ENCODE data around the gene UGT2A3. TPM values are rescaled to one million over a fixed set of nuclear protein-coding genes. Genes with fewer than 3 reads are reported as not detected.
A peak's percentile ranks its signal among the peaks of the same experiment; 100 is the strongest.

The UGT2A3 gene
- total RNA-seq, 1 donor from 2014 or later, result not detected

GRCh38 chr4:68905598-68905938 lies 46.0 kb downstream of the UGT2A3 start:
- intact Hi-C loops (cut with DNase I), result no loop called here
- no peak for TF ChIP-seq CTCF (IDR thresholded peaks at IDR 0.05)
- H3K36me3 ChIP-seq, result no peaks in the 10 kb centered on the region
- peaks cover 10% of the 10 kb centered on the region for H3K4me1 ChIP-seq
- no peaks in the 10 kb centered on the region for H3K27me3 ChIP-seq (ENCODE audit: low read depth)
- H3K4me3 ChIP-seq, result peak overlapping the region; percentile 22
- ATAC-seq, result peak; percentile 11 to 33
- H3K9me3 ChIP-seq, result no peaks in the 10 kb centered on the region
- H3K27ac ChIP-seq, result peak overlapping the region; percentile 49
- DNase-seq, result no peak

- Histone ChIP-seq H3K4me1 (peaks cover 10% of the 10 kb centered on the region), H3K36me3 (no peaks in the 10 kb centered on the region), H3K27ac (no peak overlapping the region), H3K4me3 (peak overlapping the region; percentile 24), H3K9me3 (no peaks in the 10 kb centered on the region), H3K27me3 (ENCODE audit: low read depth) (no peaks in the 10 kb centered on the region)
- DNase-seq (no peak), ATAC-seq (peak; percentile 43 to 51)
- no peak for TF ChIP-seq CTCF (IDR thresholded peaks at IDR 0.05)
- intact Hi-C loops (cut with DNase I), result no loop called here
These were observed 46.8 kb downstream of the UGT2A3 start for GRCh38 chr4:68904786-68905185.

GRCh38 chr4:68896749-68897148 lies 54.9 kb downstream of the UGT2A3 start:
- no peaks in the 10 kb centered on the region for H3K27me3 ChIP-seq (ENCODE audit: low read depth)
- intact Hi-C loops (cut with DNase I), result no loop called here
- TF ChIP-seq CTCF (IDR thresholded peaks at IDR 0.05), result no peak

GRCh38 chr4:68895561-68896198 lies 55.9 kb downstream of the UGT2A3 start:
- no peak for TF ChIP-seq CTCF (IDR thresholded peaks at IDR 0.05)
- DNase-seq (no peak), ATAC-seq (no peak)
- intact Hi-C loops (cut with DNase I), result no loop called here
- Histone ChIP-seq H3K9me3 (no peaks in the 10 kb centered on the region), H3K4me3 (no peak overlapping the region), H3K4me1 (no peaks in the 10 kb centered on the region), H3K27ac (no peak overlapping the region), H3K27me3 (ENCODE audit: low read depth) (no peaks in the 10 kb centered on the region), H3K36me3 (no peaks in the 10 kb centered on the region)

More at GRCh38 chr4:68896749-68897148, 54.9 kb downstream of the UGT2A3 start:
- DNase-seq (no peak), ATAC-seq (no peak)
- H3K4me1 ChIP-seq, result no peaks in the 10 kb centered on the region
- H3K36me3 ChIP-seq, result no peaks in the 10 kb centered on the region
- H3K9me3 ChIP-seq, result no peaks in the 10 kb centered on the region
- H3K27ac ChIP-seq, result no peak overlapping the region
- H3K4me3 ChIP-seq, result no peak overlapping the region

GRCh38 chr4:68892861-68893260 lies 58.7 kb downstream of the UGT2A3 start:
- intact Hi-C loops (cut with DNase I), result no loop called here
- Histone ChIP-seq H3K27ac (no peak overlapping the region), H3K4me3 (no peak overlapping the region), H3K4me1 (no peaks in the 10 kb centered on the region), H3K36me3 (no peaks in the 10 kb centered on the region), H3K27me3 (ENCODE audit: low read depth) (no peaks in the 10 kb centered on the region), H3K9me3 (no peaks in the 10 kb centered on the region)
- DNase-seq, result no peak
- ATAC-seq, result no peak
- no peak for TF ChIP-seq CTCF (IDR thresholded peaks at IDR 0.05)
